Measurements from ENCODE around the gene SH3TC2.

- TF ChIP-seq CTCF (IDR thresholded peaks at IDR 0.05) (no peak), POLR2A (IDR thresholded peaks at IDR 0.05) (no peak)
These were observed 100.0 kb downstream of the SH3TC2 start for GRCh38 chr5:148962761-148963324.

All from testis (tissue), 2 donors.